ENCODE results near the gene XPNPEP2. TPM values are rescaled to one million over a fixed set of nuclear protein-coding genes. Genes with fewer than 3 reads are reported as not detected.

Gene XPNPEP2
- polyA plus RNA-seq, 4 donors, result 45.1 to 107 (median 56.7) TPM

GRCh38 chrX:129772796-129773431, 34.1 kb downstream of the XPNPEP2 start:
- DNase-seq (ENCODE audit: low read depth in 4 of 4, low spot score in 3 of 4), result no peak

GRCh38 chrX:129773649-129774458, 35.1 kb downstream of the XPNPEP2 start:
- no peak for DNase-seq (ENCODE audit: low read depth in 4 of 4, low spot score in 3 of 4)

GRCh38 chrX:129777218-129778030, 38.6 kb downstream of the XPNPEP2 start:
- no peak for DNase-seq (ENCODE audit: low read depth in 4 of 4, low spot score in 3 of 4)

GRCh38 chrX:129779086-129779672, 40.4 kb downstream of the XPNPEP2 start:
- DNase-seq (ENCODE audit: low read depth in 4 of 4, low spot score in 3 of 4), result no peak

- DNase-seq (ENCODE audit: low read depth in 4 of 4, low spot score in 3 of 4), result no peak
Measured at GRCh38 chrX:129779747-129780146, 41.0 kb downstream of the XPNPEP2 start, which contains the start of gene SASH3. Gene SASH3, plus strand, starts transcription at chrX:129779949. Its CDS starts 149 bp downstream, at chrX:129780098.

GRCh38 chrX:129780441-129781105, 41.8 kb downstream of the XPNPEP2 start:
- no peak for DNase-seq (ENCODE audit: low read depth in 4 of 4, low spot score in 3 of 4)

- DNase-seq (ENCODE audit: low read depth in 4 of 4, low spot score in 3 of 4), result no peak
Measured at GRCh38 chrX:129781134-129781672, 42.4 kb downstream of the XPNPEP2 start.

GRCh38 chrX:129781680-129782495, 43.1 kb downstream of the XPNPEP2 start:
- no peak for DNase-seq (ENCODE audit: low read depth in 4 of 4, low spot score in 3 of 4)

GRCh38 chrX:129782706-129783105, 43.9 kb downstream of the XPNPEP2 start:
- no peak for DNase-seq (ENCODE audit: low read depth in 4 of 4, low spot score in 3 of 4)

- no peak for DNase-seq (ENCODE audit: low read depth in 4 of 4, low spot score in 3 of 4)
Measured at GRCh38 chrX:129783291-129783713, 44.5 kb downstream of the XPNPEP2 start.

- no peak for DNase-seq (ENCODE audit: low read depth in 4 of 4, low spot score in 3 of 4)
Measured at GRCh38 chrX:129784371-129784770, 45.6 kb downstream of the XPNPEP2 start.

- DNase-seq (ENCODE audit: low read depth in 4 of 4, low spot score in 3 of 4), result no peak
Measured at GRCh38 chrX:129785160-129785947, 46.6 kb downstream of the XPNPEP2 start.

GRCh38 chrX:129786210-129786651, 47.5 kb downstream of the XPNPEP2 start:
- DNase-seq (ENCODE audit: low read depth in 4 of 4, low spot score in 3 of 4), result no peak

- no peak for DNase-seq (ENCODE audit: low read depth in 4 of 4, low spot score in 3 of 4)
Measured at GRCh38 chrX:129787336-129788055, 48.7 kb downstream of the XPNPEP2 start.

GRCh38 chrX:129788527-129788926, 49.7 kb downstream of the XPNPEP2 start:
- DNase-seq (ENCODE audit: low read depth in 4 of 4, low spot score in 3 of 4), result no peak

GRCh38 chrX:129790146-129790545, 51.4 kb downstream of the XPNPEP2 start:
- DNase-seq (ENCODE audit: low read depth in 4 of 4, low spot score in 3 of 4), result no peak

- no peak for DNase-seq (ENCODE audit: low read depth in 4 of 4, low spot score in 3 of 4)
Measured at GRCh38 chrX:129790808-129791207, 52.0 kb downstream of the XPNPEP2 start.

GRCh38 chrX:129791336-129791735, 52.6 kb downstream of the XPNPEP2 start:
- DNase-seq (ENCODE audit: low read depth in 4 of 4, low spot score in 3 of 4), result no peak

Measured in right renal pelvis (tissue), 4 donors.